ENCODE measurements around the gene SLC4A4.

The SLC4A4 gene

DNA sequence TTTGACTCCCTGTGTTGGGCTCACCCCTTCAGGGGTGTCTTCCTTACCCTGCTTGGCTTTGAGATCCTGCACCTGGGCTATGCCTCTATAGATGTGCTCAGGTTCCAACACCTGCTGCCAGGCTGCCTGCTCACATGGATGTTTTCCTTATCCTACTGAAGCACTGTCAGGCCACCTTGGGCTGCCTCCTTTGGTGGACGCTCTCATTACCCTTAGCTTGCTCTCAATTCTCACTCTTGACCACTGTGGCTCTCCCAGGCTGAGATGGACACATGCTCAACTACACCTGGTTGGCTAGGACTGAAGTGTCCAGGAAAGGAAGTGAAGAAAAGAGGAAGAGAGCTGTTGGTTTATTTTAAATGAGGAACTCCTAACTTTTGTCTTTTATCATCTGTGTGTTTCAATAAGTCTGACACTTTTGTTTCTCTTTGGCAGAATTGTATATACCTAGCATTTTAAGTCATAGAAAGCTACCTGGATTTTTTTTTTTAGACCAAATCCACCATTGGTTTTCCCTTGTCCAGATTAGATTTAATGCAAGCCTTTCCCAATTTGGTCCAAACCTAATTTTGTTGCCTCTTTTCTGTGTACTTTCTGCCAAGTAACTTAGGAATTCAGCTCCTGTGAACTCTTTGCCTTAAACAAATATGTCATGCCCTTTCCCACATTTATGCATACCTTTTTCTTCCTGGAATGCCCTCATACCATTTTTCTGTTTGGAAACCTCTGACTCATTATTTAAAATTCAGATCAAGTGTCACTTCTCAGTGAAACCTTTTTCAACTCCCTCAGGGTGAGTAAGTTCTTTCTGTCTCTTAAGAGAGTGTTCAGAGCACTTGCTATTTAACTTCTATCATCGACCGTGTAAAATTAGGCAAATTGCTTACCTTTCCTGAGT is 269.2 kb downstream of the SLC4A4 start:
- FAIRE-seq = no peak

DNA sequence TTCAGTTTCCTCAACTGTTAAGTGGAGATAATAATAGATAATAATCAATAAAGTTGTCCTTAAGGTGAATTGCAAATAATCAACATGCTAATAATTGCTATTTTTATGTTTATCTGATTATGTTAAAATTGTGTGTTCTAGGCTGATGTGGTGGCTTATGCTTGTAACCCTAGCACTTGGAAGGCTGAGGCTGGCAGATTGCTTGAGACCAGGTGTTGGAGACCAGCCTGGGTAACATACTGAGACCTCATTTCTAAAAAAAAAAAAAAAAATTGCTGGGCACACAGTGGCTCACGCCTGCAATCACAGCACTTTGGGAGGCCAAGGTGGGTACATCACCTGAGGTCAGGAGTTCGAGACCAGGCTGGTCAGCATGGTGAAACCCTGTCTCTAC is 269.9 kb downstream of the SLC4A4 start:
- FAIRE-seq = no peak

DNA sequence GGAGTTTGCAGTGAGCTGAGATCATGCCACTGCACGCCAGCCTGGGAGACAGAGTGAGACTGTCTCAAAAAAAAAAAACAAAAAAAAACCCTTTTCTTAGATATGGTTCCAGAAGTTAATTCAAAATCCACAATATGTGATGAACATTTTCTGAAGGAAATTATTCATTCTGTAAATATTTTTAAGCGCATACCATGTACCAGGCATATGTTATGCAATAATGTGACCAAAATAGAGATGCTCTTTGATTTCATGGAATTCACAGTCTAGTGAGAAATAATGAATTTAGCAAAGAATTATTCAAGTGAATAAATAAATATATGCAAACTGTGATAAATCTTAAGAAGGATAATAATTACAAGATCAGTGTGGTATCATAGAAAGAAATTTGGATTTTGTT is 270.3 kb downstream of the SLC4A4 start:
- no peak for FAIRE-seq

DNA sequence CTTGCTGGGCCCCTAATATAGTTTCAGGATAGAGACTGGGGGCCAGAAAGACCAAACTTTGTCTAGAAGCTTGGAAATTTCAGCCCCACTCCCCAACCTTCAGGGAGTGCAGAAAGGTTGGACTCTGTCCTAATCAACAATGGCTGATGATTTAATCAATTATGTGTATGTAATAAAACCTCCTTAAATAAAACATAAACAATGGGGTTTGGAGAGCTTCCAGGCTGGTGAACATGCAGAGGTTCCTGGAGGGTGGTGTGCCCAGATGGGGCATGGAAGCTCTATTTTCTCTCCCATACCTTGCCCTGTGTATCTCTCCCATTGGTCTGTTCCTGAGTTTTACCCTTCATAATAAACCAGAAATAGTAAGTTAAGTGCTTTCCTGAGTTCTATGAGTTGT is 270.8 kb downstream of the SLC4A4 start:
- no peak for FAIRE-seq

DNA sequence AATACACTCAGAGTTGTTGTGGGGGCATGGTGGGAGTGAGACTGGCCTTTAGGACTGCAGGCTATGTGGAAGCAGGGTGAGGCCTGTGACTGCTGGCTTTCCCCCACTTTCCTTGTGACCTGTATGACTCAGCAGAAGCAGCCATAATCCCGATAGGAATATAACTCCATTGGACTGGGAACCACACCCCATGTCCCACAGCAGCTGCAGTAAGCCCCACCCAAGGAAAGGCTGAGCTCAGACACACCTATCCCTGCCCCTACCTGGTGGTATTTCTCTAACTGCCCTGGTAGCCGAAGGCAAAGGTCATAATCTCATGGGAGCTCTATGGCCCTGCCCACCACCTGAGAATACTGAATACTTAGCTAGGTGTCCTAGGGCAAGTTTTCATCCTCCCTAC is 275.8 kb downstream of the SLC4A4 start:
- FAIRE-seq = no peak

DNA sequence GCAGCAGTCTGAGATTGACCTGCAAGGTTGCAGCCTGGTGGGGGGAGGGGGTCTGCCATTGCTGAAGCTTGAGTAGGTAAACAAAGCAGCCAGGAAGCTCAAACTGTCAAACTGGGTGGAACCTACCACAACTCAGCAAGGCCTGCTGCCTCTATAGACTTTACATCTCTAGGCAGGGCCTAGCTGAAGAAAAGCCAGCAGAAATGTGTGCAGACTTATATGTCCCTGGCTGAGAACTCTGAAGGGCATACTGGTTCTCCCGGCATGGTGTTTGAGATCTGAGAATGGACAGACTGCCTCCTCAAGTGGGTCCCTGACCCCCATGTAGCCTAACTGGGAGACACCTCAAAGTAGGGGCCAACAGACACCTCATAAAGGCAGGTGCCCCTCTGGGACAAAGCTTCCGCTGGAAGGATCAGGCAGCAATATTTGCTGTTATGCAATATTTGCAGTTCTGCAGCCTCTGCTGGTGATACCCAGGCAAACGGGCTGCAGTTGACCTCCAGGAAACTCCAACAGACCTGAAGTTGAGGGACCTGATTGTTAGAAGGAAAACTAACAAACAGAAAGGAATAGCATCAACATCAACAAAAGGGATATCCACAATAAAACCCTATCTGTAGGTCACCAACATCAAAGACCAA is 277.5 kb downstream of the SLC4A4 start:
- no peak for FAIRE-seq
